Upper lobe of left lung (tissue), 6 donors: Measurements from ENCODE around the gene MARK3. TPM values are rescaled to one million over a fixed set of nuclear protein-coding genes. Genes with fewer than 3 reads are reported as not detected.

Source experiments
- ATAC-seq, 2 donors: fragments of 200-7000 bp; cut with Tn5 transposase; one replicate each; pipeline ENCODE4 v1.9.1; 2022; ENCODE audit warnings: mild to moderate bottlenecking in 2 of 2, moderate library complexity in 2 of 2; ENCODE audit not compliant: low FRiP score in 2 of 2
- DNase-seq, 2 donors: peaks; one replicate each; pipeline ENCODE4 v3.0.0-alpha.2; 2019 to 2020
- H3K27ac ChIP-seq, 4 donors: fragments of 200-600 bp; sonication (generic); one replicate each; pipeline ENCODE4 v1.5.1; 2016 to 2019
- H3K27me3 ChIP-seq, 4 donors: fragments of 200-600 bp; sonication (generic); one replicate each; pipeline ENCODE4 v1.5.1; 2017 to 2019
- H3K36me3 ChIP-seq, 4 donors: fragments of 200-600 bp; sonication (generic); one replicate each; pipeline ENCODE4 v1.5.1; 2016 to 2019
- H3K4me1 ChIP-seq, 4 donors: fragments of 200-600 bp; sonication (generic); one replicate each; pipeline ENCODE4 v1.5.1; 2018 to 2019
- H3K4me3 ChIP-seq, 4 donors: fragments of 200-600 bp; sonication (generic); one replicate each; pipeline ENCODE4 v1.5.1; 2017 to 2019; ENCODE audit warnings: mild to moderate bottlenecking in 2 of 4, moderate library complexity in 1 of 4
- H3K9me3 ChIP-seq, 4 donors: fragments of 200-600 bp; sonication (generic); one replicate each; pipeline ENCODE4 v1.5.1; 2018 to 2019
- EP300 ChIP-seq, 4 donors: sonication (generic); formaldehyde crosslinking; IDR thresholded peaks; one replicate each; pipeline ENCODE4 v1.5.1; 2017; ENCODE audit warnings: antibody characterized with exemption in 4 of 4, control low read depth in 2 of 4
- POLR2A ChIP-seq, 4 donors: fragments of 450-650 bp; IDR thresholded peaks; one replicate each; pipeline ENCODE4 v1.5.1; 2016 to 2017; ENCODE audit warnings: antibody characterized with exemption in 4 of 4, mild to moderate bottlenecking in 2 of 4
- POLR2AphosphoS5 ChIP-seq, 2 donors: sonication (generic); formaldehyde crosslinking; IDR thresholded peaks; one replicate each; pipeline ENCODE4 v1.5.1; 2017; ENCODE audit warnings: antibody characterized with exemption in 2 of 2
- WGBS, 2 donors: methylation state at CpG; one replicate each; pipeline ENCODE4 v1.1.5; 2017 to 2018; 5-methylcytosine and 5-hydroxymethylcytosine counted together
- total RNA-seq, 6 donors: library from RNA; depleted of rRNA in 4 of 6; stranded (reverse); fragments of >200 nt in 4 of 6; gene quantifications; one replicate each; pipeline versions ENCODE4 v1.1.0 to v1.2.1, GENCODE V29; 2016 to 2021
- TF ChIP-seq, protein P1 (sequence below), 6 experiments: fragments of 450-650 bp in 4 of 6; fragments of 200-600 bp in 2 of 6; sonication (generic) in 2 of 6; IDR thresholded peaks; one replicate each; pipeline ENCODE4 v1.5.1; 2016 to 2019; ENCODE audit warnings: antibody characterized with exemption in 6 of 6
- donor health status: DM: no; HTN: no; CAD: no; lungs with moderate emphysema.
- donor health status: DM: no; HTN: yes; CAD: no; lungs with severe emphysema.

The MARK3 gene
- total RNA-seq, 6 donors from 2014 or later = 84.5 to 190 (median 132) TPM

- DNase-seq = peak; percentile 86 to 91
- H3K9me3 ChIP-seq = no peaks in the 10 kb centered on the region
- no peak overlapping the region for H3K4me3 ChIP-seq
- peaks cover 0 to 31% (median 20%) of the 10 kb centered on the region in 4 donors for H3K36me3 ChIP-seq
- H3K27ac ChIP-seq = peak overlapping the region; percentile 69 to 83 (median 78)
- TF ChIP-seq POLR2AphosphoS5 (IDR thresholded peaks at IDR 0.05) = peak in 1 of 2 donors; percentile 9
- TF ChIP-seq, protein P1, sequence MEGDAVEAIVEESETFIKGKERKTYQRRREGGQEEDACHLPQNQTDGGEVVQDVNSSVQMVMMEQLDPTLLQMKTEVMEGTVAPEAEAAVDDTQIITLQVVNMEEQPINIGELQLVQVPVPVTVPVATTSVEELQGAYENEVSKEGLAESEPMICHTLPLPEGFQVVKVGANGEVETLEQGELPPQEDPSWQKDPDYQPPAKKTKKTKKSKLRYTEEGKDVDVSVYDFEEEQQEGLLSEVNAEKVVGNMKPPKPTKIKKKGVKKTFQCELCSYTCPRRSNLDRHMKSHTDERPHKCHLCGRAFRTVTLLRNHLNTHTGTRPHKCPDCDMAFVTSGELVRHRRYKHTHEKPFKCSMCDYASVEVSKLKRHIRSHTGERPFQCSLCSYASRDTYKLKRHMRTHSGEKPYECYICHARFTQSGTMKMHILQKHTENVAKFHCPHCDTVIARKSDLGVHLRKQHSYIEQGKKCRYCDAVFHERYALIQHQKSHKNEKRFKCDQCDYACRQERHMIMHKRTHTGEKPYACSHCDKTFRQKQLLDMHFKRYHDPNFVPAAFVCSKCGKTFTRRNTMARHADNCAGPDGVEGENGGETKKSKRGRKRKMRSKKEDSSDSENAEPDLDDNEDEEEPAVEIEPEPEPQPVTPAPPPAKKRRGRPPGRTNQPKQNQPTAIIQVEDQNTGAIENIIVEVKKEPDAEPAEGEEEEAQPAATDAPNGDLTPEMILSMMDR (IDR thresholded peaks at IDR 0.05) = no peak
- TF ChIP-seq EP300 (IDR thresholded peaks at IDR 0.05) = peak in 1 of 4 donors; percentile 29
- ATAC-seq = peak; percentile 73 to 93
- WGBS, 2 donors = 38 to 69% methylated on average over 17 to 25 of the region's 25 CpGs
- H3K27me3 ChIP-seq = no peaks in the 10 kb centered on the region
- H3K4me1 ChIP-seq = peaks cover 13 to 24% (median 17%) of the 10 kb centered on the region in 4 donors
Observed at GRCh38 chr14:103512701-103513611, 127.7 kb downstream of the MARK3 start.

- Histone ChIP-seq H3K4me3 (no peak overlapping the region), H3K4me1 (peaks cover 29 to 43% (median 35%) of the 10 kb centered on the region in 4 donors), H3K27ac (peak overlapping the region in 2 of 4 donors; percentile 48 to 49), H3K36me3 (peaks cover 0 to 21% (median 8%) of the 10 kb centered on the region in 4 donors), H3K27me3 (no peaks in the 10 kb centered on the region), H3K9me3 (no peaks in the 10 kb centered on the region)
- 84 to 88% methylated on average over 9 to 15 of the region's 18 CpGs for WGBS, 2 donors
- DNase-seq (no peak), ATAC-seq (no peak)
- TF ChIP-seq EP300 (IDR thresholded peaks at IDR 0.05) = no peak
- TF ChIP-seq POLR2AphosphoS5 (IDR thresholded peaks at IDR 0.05) = no peak
- no peak for TF ChIP-seq POLR2A (IDR thresholded peaks at IDR 0.05)
- TF ChIP-seq, protein P1 (IDR thresholded peaks at IDR 0.05) = no peak
Observed at GRCh38 chr14:103514596-103515421, 129.6 kb downstream of the MARK3 start.

DNA sequence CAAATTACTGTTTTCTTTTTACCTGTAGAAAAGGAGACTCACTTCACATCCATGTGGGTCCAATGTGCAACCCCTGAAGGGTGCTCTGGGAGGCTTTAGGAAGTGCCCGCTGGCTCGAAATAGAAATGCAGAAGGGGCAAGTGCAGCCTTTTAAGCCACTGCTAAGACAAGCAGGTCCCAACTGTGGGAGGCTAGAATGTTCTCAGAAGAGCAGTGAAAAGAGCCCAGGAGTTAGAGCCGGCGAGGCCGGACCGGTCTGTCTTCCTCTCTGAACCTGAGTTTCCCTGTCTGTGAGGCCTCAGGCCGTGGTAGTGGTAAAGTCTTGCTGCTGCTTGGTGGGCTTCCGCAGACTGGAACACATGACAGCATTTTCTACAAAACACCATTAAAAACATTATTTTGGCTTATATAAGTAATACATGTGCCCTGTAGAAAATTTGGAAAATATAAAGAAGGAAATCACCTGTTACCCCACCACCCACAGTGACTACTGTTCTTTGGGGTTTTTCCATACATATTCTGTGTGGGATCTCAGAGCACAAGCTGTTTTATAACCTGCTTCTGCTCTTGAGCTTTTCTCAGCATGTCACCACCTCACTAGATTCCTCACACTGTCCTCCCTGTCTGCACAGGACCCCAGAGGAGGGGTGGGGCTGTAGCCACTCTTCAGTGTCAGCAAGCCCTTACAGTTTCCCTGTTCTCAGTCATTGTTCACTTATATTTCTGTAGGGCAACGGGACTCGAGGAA, 131.4 kb downstream of the MARK3 start:
- Histone ChIP-seq H3K27ac (no peak overlapping the region), H3K36me3 (peaks cover 0 to 4% (median under 1%) of the 10 kb centered on the region in 4 donors), H3K27me3 (peaks cover 0 to 4% (median 2%) of the 10 kb centered on the region in 4 donors), H3K4me3 (no peak overlapping the region), H3K9me3 (no peaks in the 10 kb centered on the region), H3K4me1 (peaks cover 44 to 56% (median 51%) of the 10 kb centered on the region in 4 donors)
- ATAC-seq = no peak
- TF ChIP-seq POLR2AphosphoS5 (IDR thresholded peaks at IDR 0.05) = no peak
- TF ChIP-seq EP300 (IDR thresholded peaks at IDR 0.05) = no peak
- TF ChIP-seq, protein P1 (IDR thresholded peaks at IDR 0.05) = no peak
- 72 to 74% methylated on average over 10 of the region's 10 CpGs for WGBS, 2 donors
- no peak for DNase-seq

DNA sequence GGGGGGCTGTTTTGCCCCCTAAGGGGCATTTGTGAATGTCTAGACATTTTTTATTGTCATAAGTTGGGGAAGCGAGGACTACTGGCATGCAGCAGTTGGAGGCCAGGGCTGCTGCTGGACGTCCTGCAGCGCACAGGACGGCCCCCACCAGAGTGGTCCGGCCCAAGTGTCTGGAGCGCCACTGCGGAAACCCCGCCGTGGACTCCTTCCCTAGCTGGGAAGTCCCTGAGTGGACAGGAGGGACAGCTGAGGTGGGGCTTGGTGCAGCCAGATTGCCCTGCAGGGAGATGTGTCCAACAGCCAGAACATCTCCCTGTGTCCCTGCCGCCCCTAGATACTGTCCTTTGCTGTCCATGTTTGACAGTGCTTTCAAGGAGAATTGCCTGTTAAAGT, 132.0 kb downstream of the MARK3 start:
- Histone ChIP-seq H3K4me1 (peaks cover 50 to 62% (median 56%) of the 10 kb centered on the region in 4 donors), H3K9me3 (no peaks in the 10 kb centered on the region), H3K4me3 (no peak overlapping the region), H3K27ac (no peak overlapping the region), H3K27me3 (peaks cover 0 to 7% (median 7%) of the 10 kb centered on the region in 4 donors), H3K36me3 (peaks cover 0 to 4% (median 0%) of the 10 kb centered on the region in 4 donors)
- TF ChIP-seq EP300 (IDR thresholded peaks at IDR 0.05) (no peak), POLR2A (IDR thresholded peaks at IDR 0.05) (no peak), POLR2AphosphoS5 (IDR thresholded peaks at IDR 0.05) (no peak)
- TF ChIP-seq, protein P1 (IDR thresholded peaks at IDR 0.05) = no peak
- no peak for DNase-seq
- no peak for ATAC-seq
- 71 to 84% methylated on average over 10 of the region's 10 CpGs for WGBS, 2 donors
